T-helper 9 cell (primary cell): ENCODE results near the gene NLGN3.
"Not testable (repeated sequence)": the region's sequence is repeated elsewhere in the genome, so short reads cannot be mapped to it uniquely, and the experiment has no call there.

Experiments
- DNase-seq: peaks from one replicate; pipeline ENCODE4 v3.0.0-alpha.2; 2020

Gene NLGN3

DNA sequence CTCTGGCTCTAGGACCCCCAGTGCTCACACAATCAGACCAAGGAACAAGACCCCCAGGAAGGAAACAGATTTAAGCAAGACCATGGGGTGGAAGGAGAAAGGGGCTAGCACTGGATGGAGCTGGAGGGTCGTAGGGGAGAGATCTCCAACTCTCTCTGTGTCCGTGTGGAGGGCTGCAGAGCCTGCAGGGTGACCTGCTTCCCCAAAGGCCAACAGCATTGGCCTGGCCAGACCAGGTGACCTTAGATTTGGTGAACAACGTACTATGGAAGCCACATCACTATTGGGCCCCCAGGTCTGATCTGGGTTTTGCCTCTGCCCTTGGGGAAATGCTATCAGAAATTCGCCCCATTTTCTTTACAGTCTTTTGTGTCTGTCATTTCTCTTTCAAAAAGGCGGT is 26.0 kb downstream of the NLGN3 start:
- no peak for DNase-seq

DNA sequence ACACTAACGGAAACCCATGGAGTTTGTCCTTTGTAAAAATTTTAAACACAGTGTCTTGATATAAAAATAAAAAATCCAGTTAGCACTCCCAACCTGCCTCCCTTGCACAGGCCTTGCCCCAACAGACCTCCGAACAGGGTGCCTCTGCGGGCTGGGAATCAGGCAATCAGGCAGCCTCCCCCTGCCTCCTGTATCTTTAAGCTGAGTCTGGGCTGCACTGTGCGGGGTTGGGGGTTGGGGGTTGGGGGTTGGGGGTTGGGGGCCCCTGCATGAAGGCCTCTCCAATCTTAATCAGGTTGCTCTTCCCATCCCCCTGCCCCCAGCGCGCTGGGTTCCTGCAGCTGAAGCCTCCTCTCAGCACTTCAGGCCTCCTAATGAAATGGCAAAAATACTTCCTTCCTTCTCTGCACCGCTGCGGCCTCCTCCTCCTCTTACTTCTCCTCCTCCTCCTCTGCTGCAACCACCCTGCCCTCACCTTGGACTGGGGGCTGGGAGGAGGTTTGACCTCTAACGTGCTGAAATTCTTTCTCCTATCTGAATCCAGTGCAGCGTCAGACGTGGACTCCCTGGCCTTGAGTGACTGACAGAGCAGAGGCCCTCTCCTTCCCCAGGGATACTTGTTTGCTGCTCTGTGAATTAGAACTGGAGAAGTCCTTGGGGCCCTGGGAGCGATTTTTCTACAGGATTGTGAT is 26.6 kb downstream of the NLGN3 start:
- DNase-seq, result no peak

DNA sequence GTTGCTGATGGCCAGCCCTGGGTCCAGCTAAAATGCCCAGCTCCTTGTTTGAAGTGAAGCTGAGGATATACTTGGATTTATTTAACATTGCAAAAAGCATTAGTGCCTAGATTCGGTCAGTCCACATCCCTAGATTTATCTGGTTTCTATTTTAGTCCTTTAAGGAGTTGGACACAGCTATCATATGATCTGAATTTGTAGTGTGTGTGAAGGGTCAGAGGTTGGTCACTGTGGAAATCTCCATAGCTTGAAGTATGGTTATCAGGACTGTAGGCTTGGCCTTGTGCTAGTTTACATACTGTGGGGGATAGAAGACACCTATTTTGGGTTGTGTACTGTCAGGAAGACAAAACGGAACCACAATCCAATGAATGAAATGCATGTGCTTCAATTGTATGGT is 28.8 kb downstream of the NLGN3 start:
- no peak for DNase-seq

DNA sequence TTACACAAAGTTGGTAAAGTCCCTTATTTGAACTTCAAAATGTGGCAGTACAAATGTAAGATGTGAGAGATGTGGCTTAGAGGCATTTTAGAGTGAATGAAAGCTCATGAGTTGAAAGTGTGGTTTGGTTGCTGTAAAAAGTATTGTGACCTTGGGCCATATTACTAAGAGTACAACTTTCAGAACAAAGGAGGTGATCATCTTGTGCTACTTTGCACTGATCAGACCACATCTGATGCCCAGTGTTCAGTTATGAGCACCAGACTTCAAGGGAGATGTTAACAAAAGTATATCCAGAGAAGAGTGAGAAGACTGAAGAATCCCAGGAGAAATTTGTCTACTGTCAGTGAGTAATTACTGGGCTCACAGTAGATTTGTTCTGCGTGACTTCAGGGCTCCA is 30.2 kb downstream of the NLGN3 start:
- no peak for DNase-seq

DNA sequence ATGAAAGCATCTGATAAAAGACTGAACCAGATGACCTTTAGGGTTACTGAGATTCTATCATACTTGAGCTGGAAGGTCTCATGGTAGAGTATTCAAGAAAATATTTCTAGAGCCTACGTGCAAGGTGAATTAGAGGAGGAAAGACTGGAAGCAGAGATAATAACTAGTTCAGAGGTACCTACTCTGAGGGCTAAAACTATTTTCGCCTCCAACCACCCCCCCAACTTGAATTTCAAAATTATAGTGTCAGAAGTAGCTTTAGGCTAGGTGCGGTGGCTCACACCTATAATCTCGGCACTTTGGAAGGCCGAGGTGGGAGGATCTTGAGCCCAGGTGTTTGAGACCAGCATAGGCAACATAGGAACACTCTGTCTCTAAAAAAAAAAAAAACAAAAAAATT is 30.9 kb downstream of the NLGN3 start:
- DNase-seq, result no peak

DNA sequence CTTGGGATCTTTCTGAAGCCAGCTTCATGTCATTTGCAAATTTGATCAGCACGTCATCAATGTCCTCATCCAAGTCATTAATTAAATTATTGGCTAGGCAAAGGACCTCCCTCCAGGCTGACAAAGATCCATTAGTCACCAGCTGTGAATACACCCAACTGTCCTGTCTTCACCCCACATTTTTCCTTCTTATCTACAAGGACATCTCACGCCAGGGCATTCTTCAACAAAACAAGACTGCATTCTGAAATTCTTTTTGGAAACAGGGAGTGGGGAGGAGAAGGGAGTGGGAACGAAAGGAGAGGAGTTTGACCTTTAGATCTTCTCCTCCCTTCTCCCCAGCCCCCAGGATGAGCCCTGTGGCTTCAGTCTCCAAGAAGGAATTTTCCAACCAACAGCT is 32.7 kb downstream of the NLGN3 start:
- DNase-seq, result no peak

DNA sequence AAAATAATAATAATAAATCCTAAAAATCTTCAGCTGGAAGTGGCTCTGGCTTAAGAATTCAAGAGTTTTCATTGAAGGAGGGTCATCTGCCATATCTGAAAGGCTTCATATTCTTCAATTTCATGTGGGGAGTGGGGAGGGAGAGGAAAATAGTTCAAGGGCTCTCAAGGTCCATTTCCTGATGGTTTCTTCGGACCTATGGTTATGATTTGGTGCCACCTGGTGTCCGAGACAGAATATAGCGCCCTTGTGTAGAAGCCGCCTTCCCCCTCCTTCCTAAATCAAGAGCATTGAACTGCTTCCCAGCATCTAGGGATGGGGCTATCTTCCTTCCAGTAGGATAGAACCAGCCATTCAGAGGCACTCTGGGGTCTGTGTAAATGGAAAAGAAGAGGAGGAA is 34.3 kb downstream of the NLGN3 start:
- DNase-seq, result peak; percentile 32

DNA sequence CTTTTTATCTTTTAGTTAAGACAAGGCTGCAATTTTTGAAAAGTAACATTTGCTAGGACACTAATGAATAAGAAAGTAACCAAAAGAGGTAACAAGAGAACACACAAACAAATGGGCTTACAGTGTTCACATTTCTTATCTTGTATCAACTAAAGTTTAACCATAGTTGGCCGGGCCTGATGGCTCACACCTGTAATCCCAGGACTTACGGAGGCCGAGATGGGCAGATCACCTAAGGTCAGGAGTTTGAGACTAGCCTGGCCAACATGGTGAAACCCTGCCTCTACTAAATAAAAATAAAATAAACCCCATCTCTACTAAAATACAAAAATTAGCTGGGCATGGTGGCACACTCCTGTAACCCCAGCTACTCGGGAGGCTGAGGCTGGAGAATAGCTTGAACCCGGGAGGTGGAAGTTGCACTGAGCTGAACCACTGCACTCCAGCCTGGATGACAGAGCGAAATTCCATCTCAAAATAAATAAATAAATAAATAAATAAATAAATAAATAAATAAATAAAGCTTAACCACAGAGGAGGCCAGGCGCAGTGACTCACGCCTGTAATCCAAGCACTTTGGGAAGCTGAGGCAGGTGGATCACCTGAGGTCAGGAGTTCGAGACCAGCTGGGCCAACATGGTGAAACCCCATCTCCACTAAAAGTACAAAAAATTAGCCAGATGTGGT is 36.1 kb downstream of the NLGN3 start:
- DNase-seq, result not testable (repeated sequence)

DNA sequence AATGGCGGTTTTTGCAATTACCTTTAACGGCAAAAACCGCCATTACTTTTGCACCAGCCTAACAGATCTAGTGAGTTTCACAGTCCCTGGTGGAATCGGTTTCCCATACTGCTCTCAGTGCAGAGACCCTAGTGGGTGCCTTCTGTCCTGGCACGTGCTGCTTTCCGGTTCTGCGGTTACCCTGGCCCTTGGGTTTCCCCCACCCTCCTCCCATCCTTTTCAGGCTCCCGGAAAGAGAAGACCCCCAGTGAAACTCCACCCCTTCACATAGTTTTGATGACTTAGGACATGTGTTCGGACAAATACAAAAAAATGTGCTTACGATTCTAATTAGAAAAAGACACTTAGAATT is 36.9 kb downstream of the NLGN3 start:
- peak; percentile 25 for DNase-seq

DNA sequence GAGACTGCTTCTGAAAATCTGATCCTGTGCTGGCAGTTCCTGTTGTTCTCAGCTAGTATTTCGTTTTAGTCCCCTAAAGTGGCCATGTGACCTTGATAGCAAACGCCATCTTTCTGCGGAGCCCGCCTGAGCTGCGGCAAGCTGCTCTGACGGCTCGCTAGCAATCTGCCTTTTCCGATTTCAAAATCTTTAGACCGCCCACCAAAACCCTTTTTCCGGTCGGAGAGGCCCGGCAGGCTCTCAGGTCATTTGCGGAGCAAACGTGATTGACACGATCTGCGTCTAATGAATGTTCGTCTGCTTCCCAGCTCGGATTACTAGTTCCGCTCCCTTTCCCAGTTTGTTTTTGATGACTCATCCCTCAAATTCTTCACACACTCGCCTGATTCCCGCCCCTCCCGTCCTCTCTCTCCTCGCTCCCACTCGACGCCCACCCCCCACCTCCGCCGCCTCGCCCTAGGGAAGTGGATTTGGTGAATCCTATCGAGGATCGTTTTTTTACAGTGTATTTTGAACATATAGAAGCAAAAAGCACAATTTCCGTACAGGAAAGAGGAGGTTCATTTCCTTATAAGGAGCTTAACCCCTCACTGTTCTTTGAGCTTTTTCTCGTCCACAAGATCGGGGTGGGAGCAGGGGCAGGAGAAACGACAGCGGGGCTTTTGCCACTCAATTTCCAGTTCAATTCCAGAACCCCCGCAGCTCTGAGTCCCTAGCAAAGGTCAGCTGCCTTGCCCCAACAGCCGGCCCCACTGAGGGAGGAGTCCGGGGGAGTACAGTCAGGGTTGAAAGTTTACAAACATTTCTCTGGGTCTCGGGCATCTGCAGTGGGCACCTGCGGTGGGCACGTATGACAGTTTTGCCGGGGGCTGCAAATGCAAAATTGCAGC is 37.5 kb downstream of the NLGN3 start:
- peak; percentile 63 for DNase-seq

DNA sequence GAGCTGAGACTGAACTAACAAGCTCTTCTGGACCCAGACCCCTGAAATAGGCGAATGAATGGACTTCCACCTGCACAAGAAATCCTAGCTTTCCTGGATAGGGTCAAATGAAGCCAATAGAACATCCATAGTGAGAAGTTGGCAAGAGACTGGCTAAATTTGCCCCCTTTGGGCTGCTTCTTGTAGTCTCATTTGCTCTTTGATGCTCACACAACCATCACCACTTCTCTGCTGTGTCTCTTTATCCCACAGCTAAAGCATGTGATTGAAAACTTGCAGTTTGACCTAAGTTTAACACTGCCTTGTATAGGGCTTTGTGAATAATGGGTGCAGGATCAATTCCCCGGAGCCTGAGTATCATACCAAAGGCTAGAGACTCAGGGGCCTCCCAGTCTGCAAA is 38.2 kb downstream of the NLGN3 start:
- DNase-seq, result no peak

DNA sequence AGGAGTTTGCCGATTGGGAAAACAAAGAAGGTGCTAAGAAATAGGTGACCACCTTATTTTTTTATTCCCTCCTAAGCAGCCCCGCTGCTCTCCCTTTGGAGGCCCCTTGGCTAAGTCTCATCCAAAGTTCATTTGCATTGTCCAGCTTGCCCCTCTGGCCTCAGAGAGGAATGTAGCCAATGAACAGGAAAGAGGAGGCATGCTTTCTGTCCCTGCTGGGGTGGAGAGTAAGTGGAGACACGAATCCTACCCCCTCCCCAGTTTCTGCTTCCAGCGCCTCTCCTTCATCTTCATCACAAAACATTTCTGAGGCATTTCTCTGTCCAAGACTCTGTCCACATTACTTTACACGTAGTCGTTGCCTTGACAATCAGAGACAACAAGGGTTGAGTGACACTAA is 38.7 kb downstream of the NLGN3 start:
- no peak for DNase-seq

DNA sequence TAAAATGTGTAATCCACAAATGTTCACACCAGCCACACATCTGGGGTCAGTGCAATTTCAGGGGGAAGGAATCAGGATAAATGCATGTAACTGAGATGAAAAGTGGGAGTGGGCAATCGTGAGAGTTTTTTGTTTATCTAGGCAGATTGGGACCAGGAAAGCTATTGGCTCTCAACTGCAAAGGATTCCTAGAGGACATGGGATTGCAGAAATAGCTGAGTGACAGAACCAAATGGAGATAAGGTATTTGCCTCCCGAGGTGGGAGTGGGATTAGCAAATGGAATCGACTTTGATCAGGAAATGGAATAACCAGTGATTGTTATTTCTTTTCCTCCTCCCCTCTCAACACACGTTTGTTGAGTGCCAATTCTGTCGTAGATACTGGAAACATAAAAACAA is 39.5 kb downstream of the NLGN3 start:
- no peak for DNase-seq

DNA sequence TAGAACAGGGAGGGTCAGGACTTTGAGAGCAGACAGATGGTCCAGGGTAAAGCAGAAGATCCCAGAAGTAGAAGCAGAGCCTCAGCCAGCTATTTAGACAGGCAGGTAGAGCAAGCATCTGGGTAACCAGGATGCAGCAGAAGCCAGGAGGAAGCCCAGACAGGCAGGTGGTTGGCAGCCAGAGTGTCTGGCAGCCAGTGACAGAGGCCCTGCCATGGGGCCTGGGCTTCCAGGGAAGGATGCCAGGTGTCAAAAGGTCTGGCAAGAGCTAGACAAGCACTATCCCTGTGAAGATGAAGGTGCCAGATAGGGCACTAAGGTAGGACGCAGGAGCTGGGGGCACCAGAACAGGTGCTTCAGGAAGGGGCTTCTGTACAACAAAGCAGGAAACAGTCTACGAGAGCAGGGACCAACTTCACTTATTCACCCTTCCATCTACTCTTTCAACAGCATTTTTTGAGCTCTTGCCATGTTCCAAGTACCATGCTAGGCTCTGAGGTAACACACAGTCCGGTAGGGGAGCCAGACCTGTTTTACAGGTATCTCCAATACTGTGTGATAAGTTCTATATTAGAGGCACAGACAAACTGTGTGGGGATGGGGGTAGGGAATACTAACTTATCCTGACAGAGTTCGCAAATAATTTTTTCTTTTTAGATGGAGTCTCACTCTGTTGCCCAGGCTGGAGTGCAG is 40.3 kb downstream of the NLGN3 start:
- DNase-seq, result no peak

DNA sequence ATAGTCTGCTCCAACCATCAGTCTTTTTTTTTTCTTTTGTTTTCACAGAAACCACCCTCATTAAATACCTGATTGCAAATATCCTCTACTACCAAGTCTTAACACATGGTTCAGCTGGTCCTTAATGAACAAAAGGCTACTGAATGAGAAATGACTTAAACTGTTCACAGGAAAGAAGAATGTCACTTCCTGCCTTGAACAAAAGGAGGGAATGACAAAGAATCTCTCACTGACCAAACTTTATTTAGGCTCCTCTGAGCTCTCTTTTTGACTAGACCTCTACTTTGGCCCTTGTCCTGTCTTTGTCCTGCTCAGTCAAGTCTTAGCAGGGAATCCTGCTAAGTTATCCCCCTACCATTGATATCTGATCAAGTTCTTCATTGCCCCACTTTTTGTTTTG is 46.6 kb downstream of the NLGN3 start:
- no peak for DNase-seq

DNA sequence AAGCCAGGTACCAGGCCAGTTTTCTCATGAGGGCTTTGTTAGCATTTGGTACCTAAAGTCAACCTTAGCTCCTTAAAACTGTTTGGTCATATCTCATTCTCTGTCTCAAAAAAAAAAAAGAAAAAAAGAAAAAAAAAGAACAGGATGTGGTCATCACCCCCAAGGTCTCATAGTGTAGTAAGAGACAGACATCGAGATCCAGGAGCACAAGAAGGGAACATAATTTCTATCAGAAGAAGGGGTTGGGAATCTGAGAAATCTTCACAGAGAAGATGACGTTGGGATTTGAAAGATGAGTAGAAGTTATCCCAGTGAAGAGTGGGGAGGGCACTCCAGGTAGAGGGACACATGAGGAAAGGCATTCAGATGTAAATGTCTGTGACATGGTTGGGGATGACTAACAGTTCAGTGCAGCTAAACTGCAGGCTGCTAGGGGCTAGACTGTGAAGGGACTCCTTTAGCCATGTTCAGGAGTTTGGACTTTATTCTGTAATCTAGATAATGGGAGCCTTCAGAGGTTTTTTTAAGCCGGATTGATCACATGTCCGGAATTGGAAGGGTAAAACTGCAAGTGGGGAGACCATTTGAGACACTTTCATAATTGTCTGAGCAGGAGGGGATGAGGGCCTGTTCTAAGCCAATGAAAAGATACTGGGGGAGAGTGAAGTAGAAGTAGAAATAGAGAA is 51.5 kb downstream of the NLGN3 start:
- DNase-seq, result no peak

DNA sequence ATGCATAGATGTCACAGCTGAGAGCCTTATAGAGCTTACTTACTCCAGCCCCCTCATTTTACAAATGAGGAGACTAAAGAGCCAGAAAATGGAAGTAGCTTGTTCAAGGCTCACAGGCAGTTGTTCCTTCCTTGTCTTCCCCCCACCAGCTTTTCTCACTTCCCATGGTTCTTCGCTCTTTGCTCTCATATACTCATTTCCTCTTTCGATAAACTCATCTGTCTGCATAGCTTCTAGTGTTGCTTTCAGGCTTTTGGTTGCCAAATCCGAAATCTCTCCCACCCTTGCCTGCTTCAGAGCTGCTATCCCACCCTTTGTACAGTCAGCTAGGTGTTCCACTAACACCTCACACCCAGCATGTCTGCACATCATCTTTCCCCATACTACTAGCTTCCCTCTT is 53.4 kb downstream of the NLGN3 start:
- no peak for DNase-seq

DNA sequence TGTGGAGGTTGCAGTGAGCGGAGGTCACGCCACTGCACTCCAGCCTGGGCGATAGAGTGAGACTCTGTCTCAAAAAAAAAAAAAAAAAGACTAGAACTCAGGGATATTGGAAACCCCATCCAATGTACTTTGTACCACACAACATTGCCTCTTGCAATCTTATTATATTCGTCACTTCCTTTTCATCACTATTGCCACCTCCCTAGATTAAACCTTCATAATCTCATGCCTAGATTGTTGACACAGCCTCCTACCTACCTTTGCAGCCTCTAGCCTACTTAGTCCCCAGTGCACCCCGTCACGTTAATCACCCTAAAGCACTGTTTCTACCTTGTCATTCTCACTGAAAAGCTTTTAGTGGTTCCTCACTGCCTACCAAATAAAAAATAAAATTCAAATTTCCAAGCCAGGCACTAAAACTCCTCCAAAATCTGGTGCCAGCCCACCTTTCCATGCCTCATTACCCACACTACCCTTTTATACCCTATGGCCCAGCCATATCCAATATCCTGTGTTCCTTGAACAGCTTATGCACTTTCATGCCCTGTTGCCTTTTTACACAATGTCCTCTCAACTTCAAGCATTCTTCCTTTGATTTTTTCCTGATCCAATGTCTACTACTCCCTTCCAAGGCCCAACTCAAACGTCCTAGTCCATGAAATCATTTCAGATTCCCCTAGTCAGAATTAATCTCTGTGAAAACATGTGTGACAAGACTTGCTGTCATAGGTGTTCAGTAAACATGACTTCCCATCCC is 54.8 kb downstream of the NLGN3 start:
- DNase-seq, result no peak

DNA sequence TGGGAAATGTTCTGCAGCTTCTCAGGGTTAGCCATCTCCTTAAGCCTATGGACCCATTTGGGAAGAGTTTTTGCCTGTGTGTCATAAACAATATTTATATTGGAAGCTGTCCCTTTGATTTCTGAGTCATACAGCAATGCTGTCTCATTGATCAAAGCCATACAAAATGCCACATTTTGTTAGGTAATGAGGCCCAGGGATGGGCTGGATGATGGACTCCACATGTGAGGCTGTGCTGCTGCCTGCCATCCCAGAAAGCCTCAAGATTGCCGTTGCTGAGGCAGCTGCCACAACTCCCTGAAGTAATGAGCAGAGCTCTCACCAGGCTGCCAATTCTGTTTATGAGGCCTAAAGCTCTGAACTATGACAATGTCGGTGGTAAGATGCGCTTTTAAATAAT is 66.2 kb downstream of the NLGN3 start:
- no peak for DNase-seq

DNA sequence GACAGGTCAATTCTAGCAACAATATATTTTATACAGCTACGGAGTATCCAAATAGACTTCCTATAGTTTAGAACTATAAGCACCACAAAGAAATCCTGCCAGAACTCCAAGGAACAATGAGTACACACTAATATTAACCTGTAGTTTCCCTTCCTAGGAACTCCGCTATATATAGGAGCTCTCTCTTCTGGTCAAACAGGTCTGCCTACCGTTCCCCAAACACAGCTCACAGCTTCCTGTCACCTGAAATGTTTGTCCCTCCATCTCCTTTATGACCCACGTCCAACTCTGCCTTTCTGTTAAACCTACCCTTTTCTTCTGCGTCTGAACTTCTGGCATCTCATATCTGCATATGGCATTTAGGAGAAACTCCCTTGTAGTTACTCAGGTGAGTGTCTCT is 67.9 kb downstream of the NLGN3 start:
- DNase-seq, result no peak

DNA sequence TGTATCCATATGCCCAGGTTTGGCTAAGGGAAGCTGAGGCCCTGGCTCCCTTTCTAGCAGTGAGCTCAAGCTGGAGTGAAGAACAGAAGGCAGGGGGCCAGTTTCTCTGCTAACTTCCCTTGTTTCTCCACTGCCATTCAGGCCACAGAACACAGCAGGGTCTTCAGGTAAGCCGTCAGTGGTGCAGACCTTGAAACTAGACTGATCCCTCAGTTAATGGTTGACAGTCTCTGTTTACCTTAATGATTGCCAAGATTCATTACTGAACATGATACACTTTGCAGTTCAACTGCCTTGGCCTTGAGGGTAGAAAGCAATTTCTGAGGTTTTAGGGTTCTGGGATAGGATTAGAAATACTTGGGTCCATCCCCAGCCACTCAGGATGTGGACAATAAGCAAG is 69.5 kb downstream of the NLGN3 start:
- no peak for DNase-seq
